ENCODE measurements around the gene THSD7A. TPM values are rescaled to one million over a fixed set of nuclear protein-coding genes. Genes with fewer than 3 reads are reported as not detected.

THSD7A gene
- total and polyA plus RNA-seq, 7 donors: 0.06 to 1.4 (median 0.21) TPM

DNA sequence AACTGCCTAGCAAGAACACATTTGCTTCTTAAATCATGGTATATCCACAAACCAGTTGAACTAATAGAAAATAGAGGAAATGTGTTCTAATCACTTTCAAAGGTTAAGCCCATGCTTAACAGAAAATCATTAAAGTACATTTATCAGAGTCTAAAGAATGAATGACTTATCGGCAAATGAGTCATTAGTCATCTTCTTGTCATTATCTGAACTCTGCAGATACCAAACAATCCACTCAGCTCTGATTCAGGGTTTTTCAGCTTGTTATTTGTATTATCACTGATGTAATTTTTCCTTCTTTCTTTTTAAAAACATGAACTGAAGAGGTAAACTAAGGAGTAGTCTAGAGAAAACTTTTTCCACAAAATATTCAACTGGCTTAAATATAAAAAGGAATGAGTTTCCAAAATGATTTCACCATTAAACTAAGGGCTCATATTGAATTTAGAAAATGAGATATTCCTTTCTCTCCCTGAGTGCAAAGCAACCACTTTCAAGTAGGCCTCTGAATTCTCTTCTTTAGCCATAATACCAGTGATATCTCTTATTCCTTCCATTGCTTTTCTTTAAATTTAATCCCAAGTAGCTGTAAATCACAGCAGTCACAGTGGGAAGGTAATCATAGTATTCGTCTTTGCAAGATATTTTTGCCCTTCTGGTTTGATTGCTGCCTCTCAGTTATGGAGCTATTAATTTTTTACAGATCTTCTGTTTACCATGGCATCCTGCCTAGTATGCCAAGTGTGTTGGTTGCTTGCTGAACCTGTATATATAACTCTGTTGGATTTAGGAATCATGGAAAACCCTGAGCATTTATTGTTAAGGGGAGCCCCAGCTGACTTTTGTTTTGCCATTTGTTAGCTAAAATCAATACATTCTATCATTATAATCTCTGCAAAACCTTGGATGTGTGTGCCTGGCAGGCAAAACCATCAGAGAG lies 125.1 kb downstream of the THSD7A start:
- intact Hi-C loops (cut with DNase I): no loop called here
- 64 to 76% (median 74%) methylated on average over 2 of the region's 2 CpGs for WGBS, 3 donors
- TF ChIP-seq, protein P1, sequence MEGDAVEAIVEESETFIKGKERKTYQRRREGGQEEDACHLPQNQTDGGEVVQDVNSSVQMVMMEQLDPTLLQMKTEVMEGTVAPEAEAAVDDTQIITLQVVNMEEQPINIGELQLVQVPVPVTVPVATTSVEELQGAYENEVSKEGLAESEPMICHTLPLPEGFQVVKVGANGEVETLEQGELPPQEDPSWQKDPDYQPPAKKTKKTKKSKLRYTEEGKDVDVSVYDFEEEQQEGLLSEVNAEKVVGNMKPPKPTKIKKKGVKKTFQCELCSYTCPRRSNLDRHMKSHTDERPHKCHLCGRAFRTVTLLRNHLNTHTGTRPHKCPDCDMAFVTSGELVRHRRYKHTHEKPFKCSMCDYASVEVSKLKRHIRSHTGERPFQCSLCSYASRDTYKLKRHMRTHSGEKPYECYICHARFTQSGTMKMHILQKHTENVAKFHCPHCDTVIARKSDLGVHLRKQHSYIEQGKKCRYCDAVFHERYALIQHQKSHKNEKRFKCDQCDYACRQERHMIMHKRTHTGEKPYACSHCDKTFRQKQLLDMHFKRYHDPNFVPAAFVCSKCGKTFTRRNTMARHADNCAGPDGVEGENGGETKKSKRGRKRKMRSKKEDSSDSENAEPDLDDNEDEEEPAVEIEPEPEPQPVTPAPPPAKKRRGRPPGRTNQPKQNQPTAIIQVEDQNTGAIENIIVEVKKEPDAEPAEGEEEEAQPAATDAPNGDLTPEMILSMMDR (IDR thresholded peaks at IDR 0.05): no peak
- DNase-seq (no peak), ATAC-seq (no peak)
- Histone ChIP-seq H3K9me3 (no peaks in the 10 kb centered on the region), H3K4me1 (no peaks in the 10 kb centered on the region), H3K27me3 (ENCODE audit: insufficient read depth in 3 of 3, low read length in 2 of 3) (no peaks in the 10 kb centered on the region), H3K36me3 (ENCODE audit: insufficient read depth in 1 of 2, low read depth in 1 of 2) (no peaks in the 10 kb centered on the region), H3K27ac (no peak overlapping the region), H3K4me3 (no peak overlapping the region)

DNA sequence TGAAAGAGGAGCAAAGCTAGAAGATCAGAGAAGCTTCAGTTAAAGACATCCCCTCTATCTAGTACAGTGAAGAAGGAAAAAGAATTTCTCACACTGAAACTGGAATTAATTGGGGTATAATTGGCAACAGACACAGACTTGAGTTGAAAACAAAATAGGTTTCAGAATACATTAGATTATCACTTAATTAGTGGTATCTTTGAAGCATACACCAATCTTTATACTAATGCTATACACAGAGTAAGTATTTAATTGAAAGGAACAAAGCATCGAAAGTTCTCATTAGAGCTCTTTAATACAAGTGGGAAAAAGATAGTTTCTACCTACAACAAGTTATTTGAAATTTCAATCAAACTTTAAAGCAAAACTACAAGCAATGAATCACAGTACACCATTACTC lies 128.2 kb downstream of the THSD7A start:
- H3K36me3 ChIP-seq (ENCODE audit: insufficient read depth in 1 of 2, low read depth in 1 of 2): no peaks in the 10 kb centered on the region
- no peak for DNase-seq
- no peaks in the 10 kb centered on the region for H3K27me3 ChIP-seq (ENCODE audit: insufficient read depth in 3 of 3, low read length in 2 of 3)
- 91 to 97% (median 93%) methylated on average over 1 of the region's 1 CpG for WGBS, 3 donors
- no peaks in the 10 kb centered on the region for H3K4me1 ChIP-seq
- TF ChIP-seq, protein P1 (IDR thresholded peaks at IDR 0.05): no peak
- no peak for ATAC-seq
- H3K4me3 ChIP-seq: no peak overlapping the region
- intact Hi-C loops (cut with DNase I): no loop called here
- H3K9me3 ChIP-seq: no peaks in the 10 kb centered on the region
- H3K27ac ChIP-seq: no peak overlapping the region

DNA sequence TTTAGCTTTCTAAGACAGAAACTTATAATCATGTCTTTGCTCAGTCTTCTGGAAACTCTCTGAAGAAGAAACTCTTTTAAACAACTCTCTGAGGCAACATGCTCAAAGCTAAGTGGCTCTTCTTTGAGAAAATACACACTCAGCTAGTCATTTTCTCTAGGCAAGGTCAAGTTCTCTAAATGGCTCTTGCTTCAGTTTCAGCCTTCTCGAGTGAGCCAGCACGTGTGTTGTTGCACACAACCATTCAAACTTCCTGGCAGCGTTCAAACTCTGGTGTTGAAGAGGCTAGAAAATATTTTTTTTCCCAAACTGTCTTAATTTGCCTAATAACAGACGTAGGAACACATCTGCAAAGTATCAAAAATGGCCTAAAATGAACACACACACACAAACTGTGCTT lies 129.1 kb downstream of the THSD7A start:
- H3K4me1 ChIP-seq: no peaks in the 10 kb centered on the region
- no peak overlapping the region for H3K4me3 ChIP-seq
- ATAC-seq (no peak), DNase-seq (no peak)
- intact Hi-C loops (cut with DNase I): no loop called here
- TF ChIP-seq, protein P1 (IDR thresholded peaks at IDR 0.05): no peak
- H3K36me3 ChIP-seq (ENCODE audit: insufficient read depth in 1 of 2, low read depth in 1 of 2): no peaks in the 10 kb centered on the region
- no peaks in the 10 kb centered on the region for H3K27me3 ChIP-seq (ENCODE audit: insufficient read depth in 3 of 3, low read length in 2 of 3)
- no peak overlapping the region for H3K27ac ChIP-seq
- H3K9me3 ChIP-seq: no peaks in the 10 kb centered on the region
- 25 to 42% (median 29%) methylated on average over 4 of the region's 4 CpGs for WGBS, 3 donors

DNA sequence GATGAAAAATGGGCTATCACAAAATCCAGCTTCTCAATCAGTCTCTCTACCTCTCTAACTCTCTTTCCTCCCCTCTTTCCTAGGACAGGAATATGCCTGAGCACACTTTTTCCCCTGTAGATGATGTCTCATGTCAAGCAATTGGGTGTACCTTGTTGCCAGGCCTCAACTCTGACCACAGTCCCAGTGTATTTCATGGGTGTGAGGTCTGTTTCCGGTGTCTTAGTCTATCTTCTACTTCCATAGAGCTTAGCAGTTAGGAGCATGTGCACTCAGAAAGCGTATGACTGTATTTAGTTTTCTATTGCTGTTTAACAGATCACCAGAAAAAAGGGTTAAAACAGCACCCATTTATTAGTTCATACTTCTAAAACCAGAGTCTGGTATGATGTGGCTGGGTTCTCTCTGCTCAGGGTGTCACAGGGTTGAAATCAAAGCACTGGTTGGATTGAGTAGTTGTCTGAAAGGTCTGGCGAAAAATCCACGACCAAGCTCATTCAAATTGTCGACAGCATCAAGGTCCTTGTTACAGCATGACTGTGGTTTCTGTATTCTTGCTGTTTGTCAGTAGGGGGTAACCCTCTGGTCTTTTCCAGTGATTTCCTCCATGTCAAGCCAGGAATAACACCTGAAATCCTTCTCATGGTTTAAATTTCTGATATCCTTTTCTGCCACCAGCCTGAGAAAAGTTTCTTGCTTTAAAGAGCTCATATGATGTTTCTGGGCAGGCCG lies 130.0 kb downstream of the THSD7A start:
- H3K27ac ChIP-seq: no peak overlapping the region
- DNase-seq (no peak), ATAC-seq (no peak)
- no peaks in the 10 kb centered on the region for H3K9me3 ChIP-seq
- TF ChIP-seq, protein P1 (IDR thresholded peaks at IDR 0.05): no peak
- intact Hi-C loops (cut with DNase I): no loop called here
- no peak overlapping the region for H3K4me3 ChIP-seq
- 65 to 71% (median 70%) methylated on average over 6 of the region's 6 CpGs for WGBS, 3 donors
- H3K36me3 ChIP-seq (ENCODE audit: insufficient read depth in 1 of 2, low read depth in 1 of 2): no peaks in the 10 kb centered on the region
- no peaks in the 10 kb centered on the region for H3K4me1 ChIP-seq
- no peaks in the 10 kb centered on the region for H3K27me3 ChIP-seq (ENCODE audit: insufficient read depth in 3 of 3, low read length in 2 of 3)

Data from psoas muscle (tissue), 8 donors.